Osteoblast (primary cell): ENCODE results near the gene SNX24. TPM values are rescaled to one million over a fixed set of nuclear protein-coding genes. Genes with fewer than 3 reads are reported as not detected.

ENCODE experiments used
- DNase-seq: peaks from one replicate; pipeline ENCODE4 v3.0.0; 2011; ENCODE audit warnings: low spot score, mixed read lengths; ENCODE audit not compliant: insufficient read length; ENCODE audit errors: missing footprints
- H2AFZ ChIP-seq: 2 replicates; pipeline ENCODE4 v1.6.0; 2011; ENCODE audit warnings: mild to moderate bottlenecking, low read length
- H3K27ac ChIP-seq: 2 replicates; pipeline ENCODE4 v1.5.1; 2011; ENCODE audit warnings: mild to moderate bottlenecking, low read depth, low read length, moderate library complexity
- H3K27me3 ChIP-seq: 2 replicates; pipeline ENCODE4 v1.6.0; 2012; ENCODE audit warnings: mild to moderate bottlenecking, control low read depth, inconsistent platforms, low read length, moderate library complexity; ENCODE audit not compliant: insufficient read depth
- H3K36me3 ChIP-seq: 2 replicates; pipeline ENCODE4 v1.5.1; 2011; ENCODE audit warnings: mild to moderate bottlenecking, low read length, control low read depth, moderate library complexity; ENCODE audit not compliant: insufficient read depth
- H3K4me1 ChIP-seq: 2 replicates; pipeline ENCODE4 v1.5.1; 2011; ENCODE audit warnings: mild to moderate bottlenecking, low read length, control low read depth, moderate library complexity; ENCODE audit not compliant: insufficient read depth
- H3K4me2 ChIP-seq: 2 replicates; pipeline ENCODE4 v1.6.0; 2011; ENCODE audit warnings: mild to moderate bottlenecking, low read length; ENCODE audit not compliant: insufficient read depth
- H3K4me3 ChIP-seq: fragments of 200-600 bp; sonication (generic); 3 replicates; pipeline ENCODE4 v1.5.1; 2012; ENCODE audit warnings: mild to moderate bottlenecking, low read length, inconsistent platforms; ENCODE audit not compliant: insufficient read depth
- H3K79me2 ChIP-seq: 2 replicates; pipeline ENCODE4 v1.6.0; 2012; ENCODE audit warnings: mild to moderate bottlenecking, low read length, control low read depth, inconsistent platforms; ENCODE audit not compliant: insufficient read depth
- H3K9me3 ChIP-seq: 2 replicates; pipeline ENCODE4 v1.5.1; 2011; ENCODE audit warnings: low read depth, low read length, control low read depth
- H4K20me1 ChIP-seq: 2 replicates; pipeline ENCODE4 v1.6.0; 2012; ENCODE audit warnings: mild to moderate bottlenecking, low read length, control low read depth; ENCODE audit not compliant: insufficient read depth
- total RNA-seq: library from RNA; depleted of rRNA; stranded (reverse); fragments of >200 nt; gene quantifications from 2 replicates; pipeline ENCODE4 v1.2.3, GENCODE V29; 2012
- TF ChIP-seq, protein P1 (sequence below): IDR thresholded peaks from 2 replicates; pipeline ENCODE4 v1.5.1; 2011; ENCODE audit warnings: mild to moderate bottlenecking, low read depth, low read length, moderate library complexity; ENCODE audit errors: extremely low read depth

Gene SNX24
- total RNA-seq, 1 donor: 26.4 TPM

DNA sequence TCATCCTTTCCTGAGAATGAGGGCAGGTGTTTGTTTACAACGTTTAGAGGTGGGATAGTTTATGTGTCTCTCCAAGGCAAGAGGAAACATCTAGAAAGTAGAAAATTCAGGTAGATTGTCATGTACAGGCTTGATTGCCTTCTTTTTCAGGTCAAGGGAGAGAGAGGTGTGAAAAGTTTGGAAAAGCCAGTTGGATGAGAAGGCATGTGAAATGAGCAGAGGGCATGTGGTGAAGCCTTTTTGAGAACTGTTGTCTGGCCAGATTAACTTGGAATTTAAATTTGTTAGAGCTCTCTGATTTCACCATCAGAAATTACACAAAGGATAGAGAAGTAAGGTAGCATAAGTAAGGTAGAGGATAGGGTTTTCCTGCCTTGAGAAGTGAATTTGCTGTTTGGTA is 74.6 kb downstream of the SNX24 start:
- H2AFZ ChIP-seq: no peak overlapping the region
- no peaks in the 10 kb centered on the region for H3K36me3 ChIP-seq
- H3K27ac ChIP-seq: no peak overlapping the region
- H3K4me2 ChIP-seq: no peak overlapping the region
- peaks cover 4% of the 10 kb centered on the region for H4K20me1 ChIP-seq
- no peaks in the 10 kb centered on the region for H3K27me3 ChIP-seq
- H3K9me3 ChIP-seq: no peaks in the 10 kb centered on the region
- no peak overlapping the region for H3K4me3 ChIP-seq
- peaks cover 12% of the 10 kb centered on the region for H3K4me1 ChIP-seq
- peaks cover 10% of the 10 kb centered on the region for H3K79me2 ChIP-seq
- TF ChIP-seq, protein P1, sequence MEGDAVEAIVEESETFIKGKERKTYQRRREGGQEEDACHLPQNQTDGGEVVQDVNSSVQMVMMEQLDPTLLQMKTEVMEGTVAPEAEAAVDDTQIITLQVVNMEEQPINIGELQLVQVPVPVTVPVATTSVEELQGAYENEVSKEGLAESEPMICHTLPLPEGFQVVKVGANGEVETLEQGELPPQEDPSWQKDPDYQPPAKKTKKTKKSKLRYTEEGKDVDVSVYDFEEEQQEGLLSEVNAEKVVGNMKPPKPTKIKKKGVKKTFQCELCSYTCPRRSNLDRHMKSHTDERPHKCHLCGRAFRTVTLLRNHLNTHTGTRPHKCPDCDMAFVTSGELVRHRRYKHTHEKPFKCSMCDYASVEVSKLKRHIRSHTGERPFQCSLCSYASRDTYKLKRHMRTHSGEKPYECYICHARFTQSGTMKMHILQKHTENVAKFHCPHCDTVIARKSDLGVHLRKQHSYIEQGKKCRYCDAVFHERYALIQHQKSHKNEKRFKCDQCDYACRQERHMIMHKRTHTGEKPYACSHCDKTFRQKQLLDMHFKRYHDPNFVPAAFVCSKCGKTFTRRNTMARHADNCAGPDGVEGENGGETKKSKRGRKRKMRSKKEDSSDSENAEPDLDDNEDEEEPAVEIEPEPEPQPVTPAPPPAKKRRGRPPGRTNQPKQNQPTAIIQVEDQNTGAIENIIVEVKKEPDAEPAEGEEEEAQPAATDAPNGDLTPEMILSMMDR: no peak
- DNase-seq: no peak

DNA sequence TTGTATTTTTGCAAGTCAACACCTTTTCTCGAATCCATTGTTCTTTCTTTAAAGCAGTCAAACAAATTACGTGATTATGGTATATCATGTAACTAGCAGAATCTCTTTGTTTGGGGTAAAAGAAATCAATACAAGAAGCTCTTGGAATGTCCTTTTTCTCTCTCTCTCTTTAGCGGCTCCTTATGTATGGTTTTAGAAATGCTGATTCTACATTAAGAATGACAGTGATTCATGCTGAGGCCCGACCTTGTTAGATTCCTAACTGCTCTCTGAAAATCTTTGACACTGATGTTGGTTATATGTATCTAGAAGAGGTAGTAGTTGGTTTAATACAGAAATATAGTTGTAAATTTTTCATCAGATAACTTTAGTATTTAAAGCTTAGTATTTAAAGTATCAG is 76.4 kb downstream of the SNX24 start:
- no peak overlapping the region for H3K4me3 ChIP-seq
- H3K9me3 ChIP-seq: no peaks in the 10 kb centered on the region
- no peak for DNase-seq
- H2AFZ ChIP-seq: no peak overlapping the region
- no peak overlapping the region for H3K4me2 ChIP-seq
- TF ChIP-seq, protein P1: no peak
- H3K4me1 ChIP-seq: peaks cover 8% of the 10 kb centered on the region
- H4K20me1 ChIP-seq: no peaks in the 10 kb centered on the region
- peaks cover 7% of the 10 kb centered on the region for H3K79me2 ChIP-seq
- no peak overlapping the region for H3K27ac ChIP-seq
- no peaks in the 10 kb centered on the region for H3K27me3 ChIP-seq
- no peaks in the 10 kb centered on the region for H3K36me3 ChIP-seq

DNA sequence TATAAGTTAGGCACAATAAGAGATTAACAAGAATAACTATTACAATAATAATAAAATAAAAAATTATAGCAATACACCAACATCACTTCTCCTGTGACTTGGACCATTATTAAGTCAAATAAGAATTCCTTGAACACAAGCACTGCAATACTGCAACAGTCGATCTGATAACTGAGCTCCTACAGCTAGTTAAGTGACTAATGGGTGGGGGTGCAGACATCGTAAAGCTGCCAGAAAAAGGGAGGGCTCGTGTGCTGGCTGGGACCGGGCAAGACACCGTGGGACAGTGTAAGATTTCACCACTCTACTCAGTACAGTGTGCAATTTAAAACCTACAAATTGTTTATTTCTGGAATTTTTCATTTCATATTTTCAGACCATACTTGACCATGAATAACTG is 78.8 kb downstream of the SNX24 start:
- no peaks in the 10 kb centered on the region for H3K9me3 ChIP-seq
- peaks cover 8% of the 10 kb centered on the region for H3K4me1 ChIP-seq
- H3K27ac ChIP-seq: no peak overlapping the region
- H3K27me3 ChIP-seq: no peaks in the 10 kb centered on the region
- no peak overlapping the region for H3K4me2 ChIP-seq
- no peak for DNase-seq
- H3K79me2 ChIP-seq: peaks cover 5% of the 10 kb centered on the region
- no peak overlapping the region for H2AFZ ChIP-seq
- no peak overlapping the region for H3K4me3 ChIP-seq
- H3K36me3 ChIP-seq: no peaks in the 10 kb centered on the region
- TF ChIP-seq, protein P1: no peak
- H4K20me1 ChIP-seq: peaks cover 4% of the 10 kb centered on the region

DNA sequence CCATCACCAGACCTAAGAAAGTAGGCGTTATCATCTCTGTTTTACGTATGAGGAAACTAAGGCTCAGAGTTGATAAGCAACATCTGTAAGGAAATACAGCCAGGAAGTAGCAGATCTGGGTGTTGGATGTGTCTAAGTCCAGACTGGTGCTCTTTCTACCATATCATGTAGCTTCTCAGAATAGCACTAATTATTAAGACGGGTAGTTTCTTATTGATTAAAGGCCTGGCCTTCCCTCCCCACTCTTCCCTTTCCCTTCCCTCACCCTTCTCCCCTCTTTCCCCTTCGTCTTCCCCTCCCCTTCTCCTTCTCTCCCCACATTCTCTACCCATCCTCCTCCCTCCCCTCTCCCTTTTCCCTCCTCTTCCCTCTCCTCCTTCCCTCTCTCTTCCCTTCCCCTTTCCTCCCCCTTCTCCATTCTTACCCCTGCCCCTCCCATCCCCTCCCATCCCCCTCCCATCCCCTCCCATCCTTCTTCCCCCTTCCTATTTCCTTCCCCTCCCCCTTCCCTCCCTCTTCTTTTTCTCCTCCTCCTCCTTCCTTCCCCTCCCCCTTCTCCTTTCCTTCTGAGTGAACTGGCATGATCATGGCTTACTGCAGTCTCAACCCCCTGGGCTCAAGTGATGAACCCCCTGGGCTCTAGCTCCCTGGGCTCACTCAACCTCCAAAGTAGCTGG is 79.4 kb downstream of the SNX24 start:
- Histone ChIP-seq H3K79me2 (peaks cover 5% of the 10 kb centered on the region), H3K27ac (no peak overlapping the region), H3K4me2 (no peak overlapping the region), H3K4me1 (peaks cover 8% of the 10 kb centered on the region), H3K4me3 (no peak overlapping the region), H3K9me3 (no peaks in the 10 kb centered on the region), H4K20me1 (peaks cover 4% of the 10 kb centered on the region), H3K36me3 (no peaks in the 10 kb centered on the region), H2AFZ (no peak overlapping the region), H3K27me3 (no peaks in the 10 kb centered on the region)
- TF ChIP-seq, protein P1: no peak
- DNase-seq: no peak
